Panc1 (cell line): ENCODE data around the gene PDIK1L.

Source experiments
- CTCF ChIP-seq: fragments of 450-650 bp; IDR thresholded peaks from 2 replicates; pipeline ENCODE4 v1.5.1; 2017; ENCODE audit warnings: mild to moderate bottlenecking
- POLR2AphosphoS5 ChIP-seq: IDR thresholded peaks from 2 replicates; pipeline ENCODE4 v1.6.1; 2012; ENCODE audit warnings: mild to moderate bottlenecking, low read depth, low read length, moderate library complexity
- TCF7L2 ChIP-seq: IDR thresholded peaks from 2 replicates; pipeline ENCODE4 v1.6.1; 2011; ENCODE audit warnings: mild to moderate bottlenecking, low read depth, low read length, inconsistent platforms
- TF ChIP-seq, protein P1 (sequence below), 2 experiments: IDR thresholded peaks; 2 replicates each; pipeline ENCODE4 v1.6.1; 2011 to 2012; ENCODE audit warnings: low read depth in 2 of 2, control low read depth in 1 of 2, low read length in 1 of 2, mild to moderate bottlenecking in 1 of 2, moderate library complexity in 1 of 2; ENCODE audit not compliant: insufficient read depth in 1 of 2

GRCh38 chr1:26102526-26102925 is 9.1 kb upstream of the PDIK1L start:
- no peak for TF ChIP-seq CTCF
- no peak for TF ChIP-seq TCF7L2
- no peak for TF ChIP-seq POLR2AphosphoS5
- TF ChIP-seq, protein P1, sequence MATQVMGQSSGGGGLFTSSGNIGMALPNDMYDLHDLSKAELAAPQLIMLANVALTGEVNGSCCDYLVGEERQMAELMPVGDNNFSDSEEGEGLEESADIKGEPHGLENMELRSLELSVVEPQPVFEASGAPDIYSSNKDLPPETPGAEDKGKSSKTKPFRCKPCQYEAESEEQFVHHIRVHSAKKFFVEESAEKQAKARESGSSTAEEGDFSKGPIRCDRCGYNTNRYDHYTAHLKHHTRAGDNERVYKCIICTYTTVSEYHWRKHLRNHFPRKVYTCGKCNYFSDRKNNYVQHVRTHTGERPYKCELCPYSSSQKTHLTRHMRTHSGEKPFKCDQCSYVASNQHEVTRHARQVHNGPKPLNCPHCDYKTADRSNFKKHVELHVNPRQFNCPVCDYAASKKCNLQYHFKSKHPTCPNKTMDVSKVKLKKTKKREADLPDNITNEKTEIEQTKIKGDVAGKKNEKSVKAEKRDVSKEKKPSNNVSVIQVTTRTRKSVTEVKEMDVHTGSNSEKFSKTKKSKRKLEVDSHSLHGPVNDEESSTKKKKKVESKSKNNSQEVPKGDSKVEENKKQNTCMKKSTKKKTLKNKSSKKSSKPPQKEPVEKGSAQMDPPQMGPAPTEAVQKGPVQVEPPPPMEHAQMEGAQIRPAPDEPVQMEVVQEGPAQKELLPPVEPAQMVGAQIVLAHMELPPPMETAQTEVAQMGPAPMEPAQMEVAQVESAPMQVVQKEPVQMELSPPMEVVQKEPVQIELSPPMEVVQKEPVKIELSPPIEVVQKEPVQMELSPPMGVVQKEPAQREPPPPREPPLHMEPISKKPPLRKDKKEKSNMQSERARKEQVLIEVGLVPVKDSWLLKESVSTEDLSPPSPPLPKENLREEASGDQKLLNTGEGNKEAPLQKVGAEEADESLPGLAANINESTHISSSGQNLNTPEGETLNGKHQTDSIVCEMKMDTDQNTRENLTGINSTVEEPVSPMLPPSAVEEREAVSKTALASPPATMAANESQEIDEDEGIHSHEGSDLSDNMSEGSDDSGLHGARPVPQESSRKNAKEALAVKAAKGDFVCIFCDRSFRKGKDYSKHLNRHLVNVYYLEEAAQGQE (IDR thresholded peaks at IDR 0.05; ENCODE audit: insufficient read depth in 1 of 2, low read depth in 2 of 2, low read length in 1 of 2): no peak
